Stromal cell of bone marrow (primary cell): ENCODE measurements around the gene USP5.

Experiments
- DNase-seq: peaks from one replicate; pipeline ENCODE4 v3.0.0-alpha.2; 2012; ENCODE audit warnings: low read depth

Gene USP5

GRCh38 chr12:6914947-6915788 lies 63.2 kb downstream of the USP5 start:
- no peak for DNase-seq

DNA sequence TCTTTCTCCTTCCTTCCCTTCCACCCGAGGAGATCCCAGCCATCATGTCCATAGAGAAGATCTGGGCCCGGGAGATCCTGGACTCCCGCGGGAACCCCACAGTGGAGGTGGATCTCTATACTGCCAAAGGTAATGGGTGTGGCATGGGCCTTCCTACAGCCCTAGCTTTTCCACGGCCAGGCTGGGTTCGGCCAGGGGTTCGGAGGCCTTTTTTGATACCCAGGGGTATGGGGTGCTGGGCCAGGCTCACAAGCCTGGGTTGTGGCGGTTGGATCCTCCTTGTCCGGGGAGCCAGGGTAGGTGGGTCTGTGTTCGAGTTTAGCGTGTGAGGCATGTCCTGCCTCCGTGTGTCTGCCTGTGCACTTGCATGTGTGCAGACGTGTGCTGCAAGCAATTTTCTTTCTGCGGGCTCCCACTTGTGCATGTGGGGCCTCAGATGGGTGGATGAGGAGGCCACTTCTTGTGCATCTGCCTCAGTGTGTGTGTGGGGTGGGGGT lies 63.9 kb downstream of the USP5 start:
- DNase-seq: no peak
